Skeletal muscle cell (primary cell): Measurements from ENCODE around the gene UACA.
"Not testable (repeated sequence)": the region's sequence is repeated elsewhere in the genome, so short reads cannot be mapped to it uniquely, and the experiment has no call there.

Experiments used
- DNase-seq: peaks from one replicate; pipeline ENCODE4 v3.0.0-alpha.2; 2010; ENCODE audit warnings: low read depth
- H3K4me3 ChIP-seq: 2 replicates; pipeline ENCODE4 v1.5.1; 2011; ENCODE audit warnings: low read depth, mild to moderate bottlenecking, control low read depth, low read length, moderate library complexity

The UACA gene

GRCh38 chr15:70636540-70637165, 126.7 kb downstream of the UACA start:
- no peak overlapping the region for H3K4me3 ChIP-seq
- no peak for DNase-seq

- no peak overlapping the region for H3K4me3 ChIP-seq
- no peak for DNase-seq
Observed at GRCh38 chr15:70635895-70636294, 127.5 kb downstream of the UACA start.

- H3K4me3 ChIP-seq, result no peak overlapping the region
- DNase-seq, result no peak
Observed at GRCh38 chr15:70633991-70634390, 129.4 kb downstream of the UACA start.

GRCh38 chr15:70633103-70633831, 130.1 kb downstream of the UACA start:
- no peak overlapping the region for H3K4me3 ChIP-seq
- no peak for DNase-seq

- no peak for DNase-seq
- H3K4me3 ChIP-seq, result no peak overlapping the region
Observed at GRCh38 chr15:70632491-70633102, 130.8 kb downstream of the UACA start.

GRCh38 chr15:70632079-70632478, 131.3 kb downstream of the UACA start:
- no peak for DNase-seq
- no peak overlapping the region for H3K4me3 ChIP-seq

- no peak overlapping the region for H3K4me3 ChIP-seq
- DNase-seq, result no peak
Observed at GRCh38 chr15:70629735-70630273, 133.6 kb downstream of the UACA start.

- DNase-seq, result no peak
- H3K4me3 ChIP-seq, result no peak overlapping the region
Observed at GRCh38 chr15:70628549-70628896, 134.8 kb downstream of the UACA start.

GRCh38 chr15:70627734-70628548, 135.4 kb downstream of the UACA start:
- no peak for DNase-seq
- H3K4me3 ChIP-seq, result no peak overlapping the region

- H3K4me3 ChIP-seq, result no peak overlapping the region
- DNase-seq, result no peak
Observed at GRCh38 chr15:70627322-70627721, 136.0 kb downstream of the UACA start.

GRCh38 chr15:70625438-70625837, 137.9 kb downstream of the UACA start:
- no peak overlapping the region for H3K4me3 ChIP-seq
- no peak for DNase-seq

- no peak for DNase-seq
- no peak overlapping the region for H3K4me3 ChIP-seq
Observed at GRCh38 chr15:70625011-70625410, 138.3 kb downstream of the UACA start.

GRCh38 chr15:70618929-70619328, 144.4 kb downstream of the UACA start:
- no peak for DNase-seq
- no peak overlapping the region for H3K4me3 ChIP-seq

GRCh38 chr15:70617911-70618287, 145.5 kb downstream of the UACA start:
- H3K4me3 ChIP-seq, result no peak overlapping the region
- DNase-seq, result no peak

- H3K4me3 ChIP-seq, result no peak overlapping the region
- DNase-seq, result no peak
Observed at GRCh38 chr15:70617076-70617910, 146.1 kb downstream of the UACA start.

- not testable (repeated sequence) for DNase-seq, H3K4me3 ChIP-seq
Observed at GRCh38 chr15:70616311-70616756, 147.0 kb downstream of the UACA start.

GRCh38 chr15:70615435-70616310, 147.7 kb downstream of the UACA start:
- no peak for DNase-seq
- no peak overlapping the region for H3K4me3 ChIP-seq

- no peak overlapping the region for H3K4me3 ChIP-seq
- DNase-seq, result no peak
Observed at GRCh38 chr15:70614221-70614620, 149.1 kb downstream of the UACA start.
